ENCODE results near the gene CASP9. TPM values are rescaled to one million over a fixed set of nuclear protein-coding genes. Genes with fewer than 3 reads are reported as not detected.
"Not testable (repeated sequence)": the region's sequence is repeated elsewhere in the genome, so short reads cannot be mapped to it uniquely, and the experiment has no call there.

CASP9 gene
- total RNA-seq, 2 donors from 2014 or later = 11.4 to 14.8 TPM

DNA sequence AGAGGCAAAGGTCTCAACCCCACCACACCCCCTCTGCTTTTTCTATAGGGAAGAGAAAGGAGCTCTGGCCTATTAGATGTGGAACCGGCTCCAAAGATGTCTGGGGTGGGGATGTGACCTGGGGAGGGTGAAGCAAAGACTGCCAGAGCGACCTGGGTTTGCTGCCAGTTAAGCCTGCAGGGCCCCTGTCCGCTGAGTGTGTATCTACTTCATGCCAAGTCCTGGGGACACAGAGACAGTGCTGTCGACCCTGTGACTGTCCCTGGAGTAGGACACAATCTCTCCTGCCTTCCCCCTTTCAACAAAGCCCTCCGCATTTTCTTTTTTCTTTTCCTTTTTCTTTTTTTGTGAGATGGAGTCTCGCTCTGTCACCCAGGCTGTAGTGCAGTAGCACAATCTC, 41.6 kb downstream of the CASP9 start:
- H3K27ac Mint-ChIP-seq; H3K36me3 Mint-ChIP-seq (ENCODE audit: low read depth); ATAC-seq; H3K4me3 Mint-ChIP-seq; H3K4me1 Mint-ChIP-seq; H3K9me3 ChIP-seq (ENCODE audit: control insufficient read depth, low read length, poor library complexity, severe bottlenecking); DNase-seq; H3K27me3 Mint-ChIP-seq: not testable (repeated sequence)

DNA sequence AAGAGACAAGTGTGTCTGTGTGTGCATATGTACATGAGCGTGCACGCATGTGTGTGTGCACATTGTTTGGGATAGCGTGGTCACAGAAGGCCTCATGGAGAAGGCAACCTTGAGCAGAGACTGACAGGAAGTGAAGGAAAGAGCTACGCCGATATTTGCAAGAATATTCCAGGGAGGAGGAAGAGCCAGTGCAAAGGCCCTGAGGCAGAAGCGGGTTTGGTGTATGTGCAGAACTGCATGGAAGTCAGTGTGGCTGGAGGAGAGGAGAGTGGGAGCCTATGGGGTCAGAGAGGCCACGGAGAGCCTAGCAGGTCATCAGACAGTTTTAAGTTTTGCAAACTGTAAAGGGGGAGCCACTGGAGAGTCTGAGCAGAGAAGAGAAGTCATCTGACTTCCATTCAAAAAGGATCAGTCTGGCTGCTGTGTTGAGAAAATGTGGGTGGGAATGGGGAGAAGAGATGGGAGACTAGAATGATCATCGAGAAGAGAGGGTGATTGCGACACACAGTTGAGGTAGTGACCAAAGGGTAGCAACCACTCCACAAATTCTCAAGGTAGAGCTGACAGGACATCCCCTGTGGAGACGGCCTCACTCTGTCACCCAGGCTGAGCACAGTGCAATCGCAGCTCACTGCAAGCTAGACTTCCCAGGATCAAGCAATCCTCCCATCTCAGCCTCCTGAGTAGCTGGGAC, 44.2 kb downstream of the CASP9 start:
- Mint-ChIP-seq H3K4me1 (peaks cover 2% of the 10 kb centered on the region), H3K27me3 (no peaks in the 10 kb centered on the region), H3K27ac (no peak overlapping the region), H3K36me3 (ENCODE audit: low read depth) (no peaks in the 10 kb centered on the region), H3K4me3 (no peak overlapping the region)
- H3K9me3 ChIP-seq (ENCODE audit: control insufficient read depth, low read length, poor library complexity, severe bottlenecking) = no peaks in the 10 kb centered on the region
- ATAC-seq = no peak
- no peak for DNase-seq

DNA sequence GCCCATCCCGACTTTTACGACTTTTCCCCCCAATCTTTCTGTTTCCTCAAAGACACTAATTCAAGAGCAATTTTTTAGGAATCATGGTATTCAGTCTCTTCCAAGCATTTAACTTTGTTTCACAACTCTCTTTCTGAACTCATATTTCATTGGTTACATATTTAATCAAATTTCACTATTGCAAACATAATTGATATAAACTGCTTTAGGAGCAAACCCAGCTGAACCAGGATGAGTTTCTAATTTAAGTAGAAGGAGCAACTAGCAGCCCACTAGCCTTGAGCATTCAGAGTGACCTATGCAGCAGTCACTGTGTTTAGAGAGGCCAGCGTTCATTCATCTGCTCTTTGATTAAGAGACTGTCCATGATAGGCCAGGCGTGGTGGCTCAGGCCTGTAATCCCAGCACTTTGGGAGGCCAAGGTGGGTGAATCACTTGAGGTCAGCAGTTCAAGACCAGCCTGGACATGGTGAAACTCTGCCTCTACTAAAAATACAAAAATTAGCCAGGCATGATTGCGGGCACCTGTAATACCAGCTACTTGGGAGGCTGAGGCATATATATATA, 46.3 kb downstream of the CASP9 start:
- DNase-seq (no peak), ATAC-seq (no peak)
- Mint-ChIP-seq H3K27ac (no peak overlapping the region), H3K27me3 (no peaks in the 10 kb centered on the region), H3K4me1 (peaks cover 2% of the 10 kb centered on the region), H3K36me3 (ENCODE audit: low read depth) (no peaks in the 10 kb centered on the region), H3K4me3 (no peak overlapping the region)
- no peaks in the 10 kb centered on the region for H3K9me3 ChIP-seq (ENCODE audit: control insufficient read depth, low read length, poor library complexity, severe bottlenecking)

DNA sequence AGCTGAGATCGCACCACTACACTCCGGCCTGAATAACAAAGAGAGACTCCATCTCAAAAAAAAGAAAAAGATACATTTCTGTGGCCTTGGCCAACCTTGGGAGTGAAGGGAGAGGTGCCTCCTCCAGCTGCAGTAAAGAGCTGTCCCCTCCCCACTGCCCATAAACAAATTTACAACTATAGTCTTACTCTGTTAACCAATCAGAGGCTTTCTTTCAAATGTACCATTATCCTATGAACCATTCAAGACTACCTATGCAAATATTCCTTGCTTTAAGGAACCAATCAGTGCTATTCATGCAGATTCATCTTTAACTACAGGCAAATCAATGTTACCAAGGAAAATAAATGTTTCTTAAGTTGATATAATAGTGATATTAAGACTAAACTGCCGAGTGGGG, 47.1 kb downstream of the CASP9 start:
- no peak overlapping the region for H3K4me3 Mint-ChIP-seq
- no peaks in the 10 kb centered on the region for H3K36me3 Mint-ChIP-seq (ENCODE audit: low read depth)
- no peaks in the 10 kb centered on the region for H3K27me3 Mint-ChIP-seq
- no peak for DNase-seq
- H3K4me1 Mint-ChIP-seq = peaks cover 2% of the 10 kb centered on the region
- ATAC-seq = no peak
- H3K27ac Mint-ChIP-seq = no peak overlapping the region
- no peaks in the 10 kb centered on the region for H3K9me3 ChIP-seq (ENCODE audit: control insufficient read depth, low read length, poor library complexity, severe bottlenecking)

DNA sequence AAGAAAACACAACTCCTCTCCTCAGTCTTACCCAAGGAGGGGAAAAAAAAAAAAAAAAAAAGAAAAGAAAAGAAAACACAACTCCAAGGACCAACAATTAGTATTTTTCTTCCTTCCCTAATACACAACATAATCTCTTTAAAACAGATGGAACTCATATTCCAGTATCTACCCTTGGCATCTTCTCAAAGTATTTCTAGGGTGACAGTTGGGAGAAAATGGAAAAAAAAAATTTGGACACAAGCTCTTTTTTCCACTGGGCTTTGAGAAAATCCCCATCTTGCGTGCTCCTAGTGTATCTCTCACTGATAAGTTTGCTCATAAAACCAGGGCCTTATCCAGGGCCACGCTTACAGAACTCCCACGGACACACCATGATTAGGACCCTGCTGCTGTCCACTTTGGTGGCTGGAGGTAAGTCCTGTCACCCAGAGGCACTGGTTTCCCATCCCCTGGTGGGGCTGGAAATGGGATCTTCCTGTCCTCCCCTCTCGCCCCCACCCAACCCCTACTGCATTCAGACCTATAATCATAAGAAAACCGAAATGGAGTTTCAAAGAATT, 48.2 kb downstream of the CASP9 start, which contains the start of gene CELA2B:
TSS of gene CELA2B (plus strand) at position 353 of the 563 bp plus-strand sequence. CDS start at position 375, 22 bp downstream.
- H3K27ac Mint-ChIP-seq = no peak within 1 kb of the TSS
- no peaks in the 10 kb centered on the region for H3K36me3 Mint-ChIP-seq (ENCODE audit: low read depth)
- H3K4me3 Mint-ChIP-seq = no peak within 1 kb of the TSS
- DNase-seq (no peak), ATAC-seq (no peak)
- H3K9me3 ChIP-seq (ENCODE audit: control insufficient read depth, low read length, poor library complexity, severe bottlenecking) = no peaks in the 10 kb centered on the region
- no peaks in the 10 kb centered on the region for H3K27me3 Mint-ChIP-seq
- H3K4me1 Mint-ChIP-seq = peaks cover 2% of the 10 kb centered on the region

DNA sequence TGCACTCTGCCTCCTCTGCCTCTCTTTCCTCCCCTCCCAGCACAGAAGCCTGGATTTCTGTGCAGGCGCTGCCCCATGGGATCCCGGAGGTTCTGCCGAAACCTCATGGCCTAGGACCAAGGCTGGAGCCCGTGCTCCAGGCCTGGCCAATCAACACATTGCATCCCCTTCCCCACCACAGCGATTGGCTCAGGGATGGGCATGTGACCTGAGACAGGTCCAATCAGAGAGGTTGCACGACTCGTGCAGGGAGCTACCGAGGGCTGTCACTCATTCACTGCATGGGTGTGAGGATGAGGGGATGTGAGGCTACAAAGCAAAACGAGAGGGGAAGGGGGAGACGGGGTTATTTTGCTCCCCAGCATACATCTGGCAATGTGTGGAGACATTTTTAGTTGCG, 51.4 kb downstream of the CASP9 start:
- Mint-ChIP-seq H3K4me3 (no peak overlapping the region), H3K36me3 (ENCODE audit: low read depth) (no peaks in the 10 kb centered on the region), H3K27ac (no peak overlapping the region), H3K4me1 (peaks cover 1% of the 10 kb centered on the region), H3K27me3 (peaks cover 7% of the 10 kb centered on the region)
- DNase-seq (no peak), ATAC-seq (no peak)
- no peaks in the 10 kb centered on the region for H3K9me3 ChIP-seq (ENCODE audit: control insufficient read depth, low read length, poor library complexity, severe bottlenecking)

DNA sequence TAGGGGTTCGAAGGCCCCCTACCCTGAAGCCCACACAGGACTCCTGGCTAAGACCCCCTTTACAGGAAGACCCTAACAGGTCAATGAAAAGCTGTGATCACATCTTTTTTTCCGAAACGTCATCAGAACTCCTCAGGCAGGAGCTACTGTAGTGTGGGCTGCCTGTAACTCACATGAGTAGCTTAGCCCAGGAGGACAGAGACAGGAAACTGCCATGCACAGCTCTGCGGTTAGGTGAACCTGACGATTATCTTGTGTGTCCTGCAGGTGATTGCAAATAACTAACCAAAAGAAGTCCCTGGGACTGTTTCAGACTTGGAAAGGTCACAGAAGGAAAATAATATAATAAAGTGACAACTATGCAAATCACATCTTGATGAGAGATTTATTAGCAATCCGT, 52.3 kb downstream of the CASP9 start:
- ATAC-seq; H3K4me1 Mint-ChIP-seq; H3K9me3 ChIP-seq (ENCODE audit: control insufficient read depth, low read length, poor library complexity, severe bottlenecking); H3K36me3 Mint-ChIP-seq (ENCODE audit: low read depth); DNase-seq; H3K27ac Mint-ChIP-seq; H3K4me3 Mint-ChIP-seq; H3K27me3 Mint-ChIP-seq: not testable (repeated sequence)

DNA sequence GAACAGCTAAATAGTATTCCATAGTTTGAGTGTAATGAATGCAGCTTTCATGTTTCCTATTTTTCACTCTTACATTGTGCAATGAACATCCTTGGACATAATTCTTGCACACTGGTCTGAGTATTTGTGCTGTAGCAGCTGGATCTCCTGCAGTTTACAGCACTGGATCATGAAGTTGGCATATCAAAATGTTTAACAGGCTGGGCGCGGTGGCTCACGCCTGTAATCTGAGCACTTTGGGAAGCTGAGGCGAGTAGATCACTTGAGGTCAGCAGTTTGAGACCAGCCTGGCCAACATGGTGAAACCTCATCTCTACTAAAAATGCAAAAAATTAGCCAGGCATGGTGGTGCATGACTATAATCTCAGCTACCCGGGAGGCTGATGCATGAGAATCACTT, 52.9 kb downstream of the CASP9 start:
- H3K27me3 Mint-ChIP-seq, H3K27ac Mint-ChIP-seq: not testable (repeated sequence)

DNA sequence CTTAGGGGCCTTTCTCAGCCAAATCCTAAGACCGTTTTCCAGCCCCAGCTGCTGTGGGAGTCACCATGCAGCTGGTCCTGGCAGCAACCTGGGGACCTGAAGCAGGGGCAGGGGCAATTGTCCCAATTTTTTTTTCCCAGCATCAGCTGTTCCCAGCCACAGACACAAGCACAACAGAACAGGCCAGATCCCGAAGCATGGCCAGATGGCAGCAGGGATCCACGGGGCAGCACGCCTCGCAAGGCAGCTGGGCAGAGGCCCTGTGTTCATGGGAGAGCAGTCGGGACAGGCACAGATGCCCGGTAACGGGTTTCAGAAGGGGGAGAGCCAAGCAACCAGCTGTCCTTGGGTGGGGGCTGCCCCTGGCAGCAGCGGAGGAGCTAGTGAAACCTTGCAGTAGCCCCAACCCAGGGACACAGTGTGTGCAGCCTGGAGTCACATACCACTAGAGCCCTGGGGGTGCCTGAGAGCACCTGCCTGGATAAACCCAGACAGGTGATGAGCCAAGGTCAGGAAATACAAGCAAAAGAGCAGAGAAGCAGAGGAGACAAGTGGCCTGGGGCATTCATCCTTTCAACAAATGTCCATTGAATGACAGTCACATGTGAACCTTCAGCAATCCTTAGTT, 54.1 kb downstream of the CASP9 start:
- not testable (repeated sequence) for H3K4me3 Mint-ChIP-seq; DNase-seq; H3K27me3 Mint-ChIP-seq; H3K36me3 Mint-ChIP-seq (ENCODE audit: low read depth); ATAC-seq; H3K4me1 Mint-ChIP-seq; H3K27ac Mint-ChIP-seq; H3K9me3 ChIP-seq (ENCODE audit: control insufficient read depth, low read length, poor library complexity, severe bottlenecking)

More for the DNA sequence above, 52.9 kb downstream of the CASP9 start:
- not testable (repeated sequence) for H3K4me1 Mint-ChIP-seq; DNase-seq; H3K4me3 Mint-ChIP-seq; ATAC-seq; H3K9me3 ChIP-seq (ENCODE audit: control insufficient read depth, low read length, poor library complexity, severe bottlenecking); H3K36me3 Mint-ChIP-seq (ENCODE audit: low read depth)

DNA sequence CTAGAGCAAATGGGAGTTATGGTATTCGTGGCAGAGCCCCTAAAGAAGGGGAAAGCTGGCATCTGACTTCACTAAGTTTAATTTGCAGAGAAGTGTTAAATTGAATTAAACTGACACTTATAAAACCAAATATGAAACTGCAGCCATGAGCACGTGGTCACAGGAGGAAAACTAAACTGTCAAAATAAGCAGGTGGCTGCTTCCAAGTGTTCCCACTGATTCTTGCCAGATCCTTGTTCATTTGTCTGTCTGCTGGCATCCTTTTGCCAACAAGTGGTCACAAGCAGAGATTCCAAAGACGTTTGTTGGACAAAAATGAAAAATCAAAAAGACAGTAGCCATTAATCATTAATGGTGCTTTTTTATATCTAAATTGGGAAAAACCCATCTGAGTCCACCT, 54.7 kb downstream of the CASP9 start:
- H3K4me1 Mint-ChIP-seq = no peaks in the 10 kb centered on the region
- no peak for DNase-seq

DNA sequence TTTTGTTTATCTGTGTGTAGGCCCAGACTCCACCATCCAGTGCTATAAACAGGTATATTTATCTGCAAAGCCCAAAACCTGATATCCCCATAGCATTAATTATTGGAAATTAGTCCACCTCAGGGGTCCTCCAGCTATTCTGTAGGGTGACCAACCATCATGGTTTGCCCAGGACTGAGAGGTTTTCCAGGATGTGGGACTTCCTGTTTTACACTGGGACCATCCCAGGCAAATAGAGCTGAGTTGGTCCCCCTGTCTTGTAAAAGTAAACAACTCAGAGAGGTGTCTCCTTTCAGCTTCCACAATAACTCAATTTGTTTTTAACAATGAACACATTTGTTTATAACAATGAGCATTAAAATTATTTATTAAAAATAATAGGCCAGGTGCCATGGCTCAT, 55.9 kb downstream of the CASP9 start:
- H3K36me3 Mint-ChIP-seq (ENCODE audit: low read depth) = no peaks in the 10 kb centered on the region
- peaks cover 15% of the 10 kb centered on the region for H3K27me3 Mint-ChIP-seq
- no peaks in the 10 kb centered on the region for H3K9me3 ChIP-seq (ENCODE audit: control insufficient read depth, low read length, poor library complexity, severe bottlenecking)
- H3K4me1 Mint-ChIP-seq = no peaks in the 10 kb centered on the region
- DNase-seq (no peak), ATAC-seq (no peak)
- H3K27ac Mint-ChIP-seq = no peak overlapping the region
- H3K4me3 Mint-ChIP-seq = no peak overlapping the region

More for the DNA sequence above, 54.7 kb downstream of the CASP9 start:
- no peaks in the 10 kb centered on the region for H3K36me3 Mint-ChIP-seq (ENCODE audit: low read depth)
- no peak overlapping the region for H3K4me3 Mint-ChIP-seq
- no peak overlapping the region for H3K27ac Mint-ChIP-seq
- peaks cover 11% of the 10 kb centered on the region for H3K27me3 Mint-ChIP-seq
- ATAC-seq = no peak
- H3K9me3 ChIP-seq (ENCODE audit: control insufficient read depth, low read length, poor library complexity, severe bottlenecking) = no peaks in the 10 kb centered on the region

DNA sequence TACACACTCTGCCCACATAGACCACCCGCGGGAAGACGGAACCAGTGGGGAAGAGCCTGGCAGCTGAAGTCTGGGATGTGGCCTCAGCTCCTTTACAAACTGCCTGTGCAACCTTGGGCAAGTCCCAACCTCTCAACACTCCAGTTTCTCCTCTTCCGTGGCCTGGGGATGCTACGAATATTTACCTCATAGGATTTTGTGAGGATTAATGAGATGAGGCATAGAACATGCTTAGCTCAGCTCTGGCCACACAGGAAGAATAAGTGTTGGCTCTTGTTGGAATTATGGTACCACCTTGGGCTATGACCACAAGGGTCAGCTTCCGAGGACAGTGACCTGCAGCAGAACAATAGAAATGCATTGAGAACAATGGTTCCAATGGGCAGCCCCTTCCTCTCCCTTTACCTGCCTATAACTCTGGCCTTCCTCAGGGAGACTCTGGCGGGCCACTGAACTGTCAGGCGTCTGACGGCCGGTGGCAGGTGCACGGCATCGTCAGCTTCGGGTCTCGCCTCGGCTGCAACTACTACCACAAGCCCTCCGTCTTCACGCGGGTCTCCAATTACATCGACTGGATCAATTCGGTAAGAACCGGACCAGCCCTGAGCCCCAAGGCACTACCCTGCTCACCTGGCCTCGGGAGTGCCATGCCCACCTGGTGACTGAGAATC, 56.9 kb downstream of the CASP9 start:
- H3K27ac Mint-ChIP-seq; H3K36me3 Mint-ChIP-seq (ENCODE audit: low read depth); H3K4me1 Mint-ChIP-seq; ATAC-seq; H3K9me3 ChIP-seq (ENCODE audit: control insufficient read depth, low read length, poor library complexity, severe bottlenecking); DNase-seq; H3K4me3 Mint-ChIP-seq: not testable (repeated sequence)
- H3K27me3 Mint-ChIP-seq = peaks cover 15% of the 10 kb centered on the region

DNA sequence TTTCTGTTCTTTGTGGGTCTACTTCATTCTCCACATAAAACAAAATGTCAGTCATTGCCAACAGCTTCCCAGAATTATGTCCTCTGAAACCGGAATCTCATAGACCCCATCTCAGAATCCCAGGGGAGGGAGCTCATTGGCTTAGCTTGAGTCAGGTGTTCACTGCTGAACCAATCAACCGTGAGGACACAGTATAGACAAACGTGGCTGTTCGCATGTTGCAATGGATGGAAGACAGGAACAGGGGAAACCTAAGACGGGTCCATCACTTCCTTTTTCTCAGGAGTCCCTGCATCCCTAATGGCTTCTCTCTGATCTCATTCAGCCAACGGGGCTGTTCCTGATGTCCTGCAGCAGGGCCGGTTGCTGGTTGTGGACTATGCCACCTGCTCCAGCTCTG, 58.3 kb downstream of the CASP9 start:
- Mint-ChIP-seq H3K27ac (no peak overlapping the region), H3K36me3 (ENCODE audit: low read depth) (no peaks in the 10 kb centered on the region), H3K4me1 (no peaks in the 10 kb centered on the region), H3K4me3 (no peak overlapping the region), H3K27me3 (peaks cover 20% of the 10 kb centered on the region)
- DNase-seq (no peak), ATAC-seq (no peak)
- H3K9me3 ChIP-seq (ENCODE audit: control insufficient read depth, low read length, poor library complexity, severe bottlenecking) = no peaks in the 10 kb centered on the region

Measured in T-helper 17 cell (primary cell).